ENCODE results near the gene AGAP3. TPM values are rescaled to one million over a fixed set of nuclear protein-coding genes. Genes with fewer than 3 reads are reported as not detected.

The AGAP3 gene
- total RNA-seq, 2 experiments from 2014 or later, result 41.2 to 48.5 TPM

DNA sequence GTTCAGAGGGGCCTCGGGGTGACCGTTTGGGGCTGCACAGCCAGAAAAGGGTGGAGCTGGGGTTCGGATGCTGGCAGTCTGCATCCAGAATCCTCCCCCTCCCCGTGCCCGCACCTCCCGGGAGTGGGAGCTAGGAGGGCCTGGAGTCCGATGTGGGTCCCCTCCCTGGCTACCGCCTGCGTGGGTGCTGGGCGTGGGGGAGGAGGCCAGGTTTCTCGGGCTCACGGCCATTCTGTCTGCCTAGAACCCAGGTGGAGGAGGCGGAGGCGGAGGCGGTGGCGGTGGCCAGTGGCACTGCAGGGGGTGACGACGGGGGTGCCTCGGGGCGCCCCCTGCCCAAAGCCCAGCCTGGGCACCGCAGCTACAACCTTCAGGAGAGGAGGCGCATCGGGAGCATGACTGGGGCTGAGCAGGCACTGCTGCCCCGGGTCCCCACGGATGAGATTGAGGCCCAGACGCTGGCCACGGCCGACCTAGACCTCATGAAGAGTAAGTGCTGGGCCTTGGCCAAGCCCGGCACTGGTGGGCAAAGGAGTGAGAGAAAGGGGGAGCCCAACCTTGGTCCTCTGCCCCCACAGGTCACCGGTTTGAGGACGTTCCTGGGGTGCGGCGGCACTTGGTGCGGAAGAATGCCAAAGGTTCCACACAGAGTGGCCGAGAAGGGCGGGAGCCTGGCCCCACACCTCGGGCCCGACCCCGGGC lies 19.9 kb upstream of the AGAP3 start:
- ChIA-PET CTCF (no interaction called here), POLR2A (interaction anchor here (1.2 kb wide), 1 partner anchor 11 kb away, joined by 4 read pairs; no protein-coding TSS in a partner anchor)

- POLR2A ChIA-PET, result interaction anchor here (1.1 kb wide), 1 partner anchor 9 kb away, joined by 4 read pairs; the partner anchor contains the start of gene SLC4A2
- CTCF ChIA-PET, result interaction anchor here (1.2 to 1.3 kb wide), 2 partner anchors 8 to 43 kb away, joined by 3 to 5 read pairs; no protein-coding TSS in a partner anchor
Observed at GRCh38 chr7:151068069-151068773, 18.1 kb upstream of the AGAP3 start.

DNA sequence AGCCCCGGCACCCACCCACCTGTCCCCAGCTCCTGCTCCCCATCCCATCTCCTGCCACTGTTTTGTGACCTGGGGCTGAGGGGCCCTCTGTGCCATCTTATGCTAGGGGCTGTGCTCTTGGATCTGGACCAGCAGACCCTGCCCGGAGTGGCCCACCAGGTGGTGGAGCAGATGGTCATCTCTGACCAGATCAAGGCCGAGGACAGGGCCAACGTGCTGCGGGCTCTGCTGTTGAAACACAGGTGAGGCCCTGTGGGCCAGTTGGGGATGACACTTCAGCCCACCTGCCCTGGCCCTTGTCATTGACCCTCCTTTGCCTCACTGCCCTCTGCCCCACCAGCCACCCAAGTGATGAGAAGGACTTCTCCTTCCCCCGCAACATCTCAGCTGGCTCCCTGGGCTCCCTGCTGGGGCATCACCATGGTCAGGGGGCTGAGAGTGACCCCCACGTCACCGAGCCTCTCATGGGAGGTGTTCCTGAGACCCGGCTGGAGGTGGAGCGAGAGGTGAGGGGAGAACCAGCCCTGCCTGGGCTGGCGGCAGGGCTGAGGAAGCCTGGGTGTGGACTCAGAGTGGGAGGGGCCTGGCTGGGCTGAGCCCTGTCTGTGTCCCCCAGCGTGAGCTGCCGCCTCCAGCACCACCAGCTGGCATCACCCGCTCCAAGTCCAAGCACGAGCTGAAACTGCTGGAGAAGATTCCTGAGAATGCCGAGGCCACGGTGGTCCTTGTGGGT lies 16.3 kb upstream of the AGAP3 start:
- CTCF ChIA-PET, result interaction anchor here (1.0 kb wide), 1 partner anchor 9 kb away, joined by 3 read pairs; no protein-coding TSS in a partner anchor
- POLR2A ChIA-PET, result no interaction called here

DNA sequence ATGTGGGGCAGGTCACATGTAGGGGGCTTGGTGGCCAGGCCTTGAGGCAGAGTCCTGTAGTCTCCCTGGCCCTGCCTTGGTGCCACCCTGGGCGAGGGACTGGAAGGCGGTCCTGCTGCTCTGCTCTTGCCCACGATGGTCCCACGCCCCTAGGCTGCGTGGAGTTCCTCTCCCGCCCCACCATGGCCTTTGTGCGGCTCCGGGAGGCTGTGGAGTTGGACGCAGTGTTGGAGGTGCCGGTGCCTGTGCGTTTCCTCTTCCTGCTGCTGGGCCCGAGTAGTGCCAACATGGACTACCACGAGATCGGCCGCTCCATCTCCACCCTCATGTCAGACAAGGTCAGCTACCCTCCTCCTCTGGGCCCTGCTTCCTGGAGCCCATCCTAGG lies 15.7 kb upstream of the AGAP3 start:
- CTCF ChIA-PET, result interaction anchor here (1.0 kb wide), 1 partner anchor 9 kb away, joined by 3 read pairs; no protein-coding TSS in a partner anchor
- POLR2A ChIA-PET, result no interaction called here

DNA sequence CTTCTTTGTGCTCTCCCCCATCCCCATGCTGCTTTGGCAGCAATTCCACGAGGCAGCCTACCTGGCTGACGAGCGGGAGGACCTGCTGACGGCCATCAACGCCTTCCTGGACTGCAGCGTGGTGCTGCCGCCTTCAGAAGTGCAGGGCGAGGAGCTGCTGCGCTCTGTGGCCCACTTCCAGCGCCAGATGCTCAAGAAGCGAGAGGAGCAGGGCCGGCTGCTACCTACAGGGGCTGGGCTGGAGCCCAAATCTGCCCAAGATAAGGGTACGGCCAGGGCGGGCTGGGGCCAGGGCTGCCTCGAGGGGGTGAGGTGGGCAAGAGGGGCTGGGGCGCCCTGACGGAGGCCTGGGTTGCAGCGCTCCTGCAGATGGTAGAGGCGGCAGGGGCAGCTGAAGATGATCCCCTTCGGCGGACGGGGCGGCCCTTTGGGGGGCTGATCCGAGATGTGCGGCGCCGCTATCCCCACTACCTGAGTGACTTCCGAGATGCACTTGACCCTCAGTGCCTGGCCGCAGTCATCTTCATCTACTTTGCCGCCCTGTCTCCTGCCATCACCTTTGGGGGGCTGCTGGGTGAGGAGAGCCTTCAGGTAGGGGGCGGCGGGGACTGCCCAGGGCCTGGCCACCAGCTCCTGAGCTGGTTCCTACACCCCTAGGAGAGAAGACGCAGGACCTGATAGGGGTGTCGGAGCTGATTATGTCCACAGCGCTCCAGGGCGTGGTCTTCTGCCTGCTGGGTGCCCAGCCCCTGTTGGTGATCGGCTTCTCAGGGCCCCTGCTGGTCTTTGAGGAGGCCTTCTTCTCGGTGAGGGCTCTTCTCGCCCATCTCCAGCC lies 15.0 kb upstream of the AGAP3 start:
- ChIA-PET CTCF (interaction anchor here (1.0 kb wide), 1 partner anchor 8 kb away, joined by 3 read pairs; no protein-coding TSS in a partner anchor), POLR2A (no interaction called here)

DNA sequence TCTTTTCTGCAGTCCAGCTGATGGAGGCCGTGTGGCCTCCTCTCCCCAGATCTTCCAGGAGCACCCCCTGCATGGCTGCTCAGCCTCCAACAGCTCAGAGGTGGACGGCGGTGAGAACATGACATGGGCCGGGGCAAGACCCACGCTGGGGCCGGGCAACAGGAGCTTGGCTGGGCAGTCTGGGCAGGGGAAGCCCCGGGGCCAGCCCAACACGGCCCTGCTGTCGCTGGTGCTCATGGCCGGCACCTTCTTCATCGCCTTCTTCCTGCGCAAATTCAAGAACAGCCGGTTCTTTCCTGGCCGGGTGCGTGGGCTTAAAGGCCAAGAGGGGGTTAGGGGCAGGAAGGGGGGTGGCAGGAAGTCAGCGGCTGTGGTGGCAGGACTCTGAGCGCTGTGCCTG lies 12.3 kb upstream of the AGAP3 start:
- CTCF ChIA-PET, result interaction anchor here (1.3 kb wide), 1 partner anchor 11 kb away, joined by 7 read pairs; no protein-coding TSS in a partner anchor
- POLR2A ChIA-PET, result no interaction called here

GRCh38 chr7:151074817-151075661 lies 11.2 kb upstream of the AGAP3 start:
- ChIA-PET POLR2A (no interaction called here), CTCF (interaction anchor here (1.3 kb wide), 1 partner anchor 12 kb away, joined by 7 read pairs; no protein-coding TSS in a partner anchor)

DNA sequence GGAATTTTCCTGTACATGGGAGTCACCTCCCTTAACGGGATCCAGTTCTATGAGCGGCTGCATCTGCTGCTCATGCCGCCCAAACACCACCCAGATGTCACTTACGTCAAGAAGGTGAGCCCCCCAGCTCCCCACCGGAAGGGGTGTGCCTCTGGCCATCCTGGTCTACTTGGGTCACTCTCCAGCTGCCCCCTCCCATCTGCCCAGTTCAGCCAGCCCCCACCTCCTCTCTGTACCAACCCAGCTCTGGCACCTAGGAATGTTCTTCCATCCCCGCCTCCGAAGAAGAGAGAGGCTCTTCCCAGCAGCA lies 10.7 kb upstream of the AGAP3 start:
- POLR2A ChIA-PET, result no interaction called here
- CTCF ChIA-PET, result no interaction called here

- POLR2A ChIA-PET, result no interaction called here
Observed at GRCh38 chr7:151075978-151076426, 10.3 kb upstream of the AGAP3 start.

GRCh38 chr7:151076863-151077704 lies 9.2 kb upstream of the AGAP3 start:
- ChIA-PET POLR2A (interaction anchor here (1.7 kb wide), 1 partner anchor 11 kb away, joined by 4 read pairs; no protein-coding TSS in a partner anchor), CTCF (interaction anchor here (1.4 kb wide), 1 partner anchor 34 kb away, joined by 4 read pairs; no protein-coding TSS in a partner anchor)

More at GRCh38 chr7:151075978-151076426, 10.3 kb upstream of the AGAP3 start:
- CTCF ChIA-PET, result no interaction called here

DNA sequence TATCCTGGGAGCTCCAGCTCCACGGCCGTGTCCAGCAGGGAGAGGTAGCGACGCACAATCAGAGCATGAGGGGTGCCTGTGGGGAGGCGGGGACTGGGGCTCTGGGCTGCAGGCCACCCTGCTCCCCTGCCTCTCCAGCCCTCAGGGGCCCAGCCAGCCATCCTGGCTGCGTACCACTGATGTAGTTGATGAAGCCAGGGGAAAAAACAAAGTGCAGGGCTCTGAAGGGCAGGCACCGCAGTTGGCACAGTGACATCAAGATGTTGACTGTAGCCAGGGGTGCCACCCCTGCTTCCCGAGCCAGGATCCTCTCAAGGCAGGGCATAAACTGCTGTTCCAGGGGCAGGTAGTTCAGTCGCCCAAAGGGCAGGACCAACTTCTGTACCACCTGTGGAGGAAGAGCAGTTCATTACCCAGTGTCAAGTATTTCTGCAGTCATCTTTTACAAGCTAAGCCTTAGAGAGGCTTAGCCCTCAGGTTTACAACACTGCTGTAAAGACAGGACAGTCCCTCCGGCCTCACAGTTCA lies 8.5 kb upstream of the AGAP3 start:
- POLR2A ChIA-PET, result interaction anchor here (1.7 kb wide), 1 partner anchor 12 kb away, joined by 4 read pairs; no protein-coding TSS in a partner anchor
- CTCF ChIA-PET, result interaction anchor here (1.4 kb wide), 1 partner anchor 33 kb away, joined by 4 read pairs; no protein-coding TSS in a partner anchor

- ChIA-PET CTCF (interaction anchor here (1.4 kb wide), 1 partner anchor 32 kb away, joined by 4 read pairs; no protein-coding TSS in a partner anchor), POLR2A (interaction anchor here (1.7 kb wide), 1 partner anchor 12 kb away, joined by 4 read pairs; no protein-coding TSS in a partner anchor)
Observed at GRCh38 chr7:151078233-151079040, 7.8 kb upstream of the AGAP3 start.

- ChIA-PET POLR2A (no interaction called here), CTCF (interaction anchor here (0.9 to 1.1 kb wide), 2 partner anchors 9 to 61 kb away, joined by 3 read pairs; no protein-coding TSS in a partner anchor)
Observed at GRCh38 chr7:151079199-151079910, 6.9 kb upstream of the AGAP3 start.

DNA sequence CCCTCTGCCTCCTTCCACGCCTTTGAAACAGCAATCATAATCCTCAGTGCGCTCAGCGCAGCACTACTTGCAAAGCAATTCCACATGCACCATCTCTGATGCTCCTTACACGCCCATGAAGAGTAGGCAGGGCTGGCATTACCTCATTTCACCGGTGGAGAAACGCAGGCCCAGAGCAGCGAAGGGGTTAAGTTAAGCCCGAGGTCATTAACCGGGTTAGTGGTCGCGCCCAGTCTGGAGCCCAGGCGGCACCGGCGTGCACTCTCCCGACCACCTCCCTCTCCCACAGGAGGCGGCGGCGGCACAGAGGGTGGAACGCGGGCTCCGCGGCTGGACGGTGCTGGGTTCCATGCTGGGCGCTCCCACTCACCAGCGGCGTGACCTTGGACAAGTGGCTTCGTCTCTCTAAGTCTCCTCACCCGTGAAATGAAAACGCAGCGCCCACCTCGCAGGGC lies 6.2 kb upstream of the AGAP3 start:
- ChIA-PET POLR2A (no interaction called here), CTCF (interaction anchor here (0.9 to 1.2 kb wide), 4 partner anchors 9 to 61 kb away, joined by 3 to 4 read pairs (median 3); partner anchors contain the start of gene ABCB8)
